ENCODE data around the gene HDAC9.

DNA sequence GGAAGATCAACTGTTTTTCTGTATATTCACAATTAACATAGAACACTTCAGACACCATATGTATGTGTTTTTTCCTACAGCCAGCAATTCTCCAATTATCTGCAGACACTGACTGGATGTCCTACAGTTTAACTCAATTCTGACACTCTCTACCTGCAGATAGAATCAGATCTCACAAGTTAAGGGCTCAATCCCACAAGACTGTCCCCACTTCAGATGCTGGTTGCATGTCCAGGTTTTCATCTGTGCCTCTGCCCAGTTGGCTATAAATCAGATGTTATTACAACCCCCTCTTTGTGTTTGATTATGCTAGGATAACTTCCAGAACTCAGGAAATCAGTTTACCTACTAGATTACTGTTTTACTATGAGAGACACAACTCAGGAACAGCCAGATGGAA, 326.0 kb downstream of the HDAC9 start:
- TF ChIP-seq, protein P1, sequence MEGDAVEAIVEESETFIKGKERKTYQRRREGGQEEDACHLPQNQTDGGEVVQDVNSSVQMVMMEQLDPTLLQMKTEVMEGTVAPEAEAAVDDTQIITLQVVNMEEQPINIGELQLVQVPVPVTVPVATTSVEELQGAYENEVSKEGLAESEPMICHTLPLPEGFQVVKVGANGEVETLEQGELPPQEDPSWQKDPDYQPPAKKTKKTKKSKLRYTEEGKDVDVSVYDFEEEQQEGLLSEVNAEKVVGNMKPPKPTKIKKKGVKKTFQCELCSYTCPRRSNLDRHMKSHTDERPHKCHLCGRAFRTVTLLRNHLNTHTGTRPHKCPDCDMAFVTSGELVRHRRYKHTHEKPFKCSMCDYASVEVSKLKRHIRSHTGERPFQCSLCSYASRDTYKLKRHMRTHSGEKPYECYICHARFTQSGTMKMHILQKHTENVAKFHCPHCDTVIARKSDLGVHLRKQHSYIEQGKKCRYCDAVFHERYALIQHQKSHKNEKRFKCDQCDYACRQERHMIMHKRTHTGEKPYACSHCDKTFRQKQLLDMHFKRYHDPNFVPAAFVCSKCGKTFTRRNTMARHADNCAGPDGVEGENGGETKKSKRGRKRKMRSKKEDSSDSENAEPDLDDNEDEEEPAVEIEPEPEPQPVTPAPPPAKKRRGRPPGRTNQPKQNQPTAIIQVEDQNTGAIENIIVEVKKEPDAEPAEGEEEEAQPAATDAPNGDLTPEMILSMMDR (IDR thresholded peaks at IDR 0.05): no peak
- TF ChIP-seq POLR2A (IDR thresholded peaks at IDR 0.05) (no peak), POLR2AphosphoS5 (IDR thresholded peaks at IDR 0.05) (no peak)
